HCT116 (cell line): ENCODE data around the gene MFAP2.

ENCODE experiments used
- CEBPB ChIP-seq: IDR thresholded peaks from 2 replicates; pipeline ENCODE4 v1.6.1; 2012; ENCODE audit warnings: low read depth
- FOSL1 ChIP-seq: IDR thresholded peaks from 2 replicates; pipeline ENCODE4 v1.6.1; 2012; ENCODE audit warnings: low read depth
- SIN3A ChIP-seq: IDR thresholded peaks from 2 replicates; pipeline ENCODE4 v1.6.1; 2012; ENCODE audit warnings: low read depth
- TF ChIP-seq, protein P1 (sequence below), 3 experiments: fragments of 200-600 bp in 1 of 3; sonication (generic) in 1 of 3; IDR thresholded peaks in 2 of 3; conservative IDR thresholded peaks in 1 of 3; 2 replicates each; pipeline ENCODE4 v1.5.1; 2012 to 2017; ENCODE audit warnings: low read depth in 2 of 3, low read length in 2 of 3, antibody characterized with exemption in 1 of 3, borderline replicate concordance in 1 of 3, control low read depth in 1 of 3, mild to moderate bottlenecking in 1 of 3, mixed read lengths in 1 of 3, mixed run types in 1 of 3, moderate library complexity in 1 of 3; ENCODE audit not compliant: insufficient read depth in 1 of 3
- TF ChIP-seq, protein P2 (sequence below): IDR thresholded peaks from 2 replicates; pipeline ENCODE4 v1.6.1; 2012

DNA sequence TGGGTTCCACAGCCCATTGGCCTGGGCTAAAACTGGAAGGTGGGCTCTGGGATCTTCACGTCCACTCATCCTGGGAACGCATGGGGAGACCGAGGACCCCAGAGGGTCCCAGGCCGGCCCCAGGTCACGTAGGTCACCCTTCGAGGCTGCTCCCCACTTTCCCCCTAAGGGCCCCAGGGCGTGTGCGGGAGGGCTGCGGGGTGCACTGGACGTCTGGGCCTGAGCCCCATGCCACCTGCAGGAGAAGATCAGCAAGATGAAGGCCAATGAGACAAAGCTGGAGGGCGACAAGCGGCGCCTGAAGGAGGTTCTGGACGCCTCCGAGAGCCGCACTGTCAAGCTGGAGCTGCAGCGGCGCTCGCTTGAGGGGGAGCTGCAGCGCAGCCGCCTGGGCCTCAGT, 12.5 kb downstream of the MFAP2 start:
- TF ChIP-seq SIN3A = no peak
- no peak for TF ChIP-seq CEBPB
- TF ChIP-seq, protein P1, sequence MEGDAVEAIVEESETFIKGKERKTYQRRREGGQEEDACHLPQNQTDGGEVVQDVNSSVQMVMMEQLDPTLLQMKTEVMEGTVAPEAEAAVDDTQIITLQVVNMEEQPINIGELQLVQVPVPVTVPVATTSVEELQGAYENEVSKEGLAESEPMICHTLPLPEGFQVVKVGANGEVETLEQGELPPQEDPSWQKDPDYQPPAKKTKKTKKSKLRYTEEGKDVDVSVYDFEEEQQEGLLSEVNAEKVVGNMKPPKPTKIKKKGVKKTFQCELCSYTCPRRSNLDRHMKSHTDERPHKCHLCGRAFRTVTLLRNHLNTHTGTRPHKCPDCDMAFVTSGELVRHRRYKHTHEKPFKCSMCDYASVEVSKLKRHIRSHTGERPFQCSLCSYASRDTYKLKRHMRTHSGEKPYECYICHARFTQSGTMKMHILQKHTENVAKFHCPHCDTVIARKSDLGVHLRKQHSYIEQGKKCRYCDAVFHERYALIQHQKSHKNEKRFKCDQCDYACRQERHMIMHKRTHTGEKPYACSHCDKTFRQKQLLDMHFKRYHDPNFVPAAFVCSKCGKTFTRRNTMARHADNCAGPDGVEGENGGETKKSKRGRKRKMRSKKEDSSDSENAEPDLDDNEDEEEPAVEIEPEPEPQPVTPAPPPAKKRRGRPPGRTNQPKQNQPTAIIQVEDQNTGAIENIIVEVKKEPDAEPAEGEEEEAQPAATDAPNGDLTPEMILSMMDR (IDR thresholded peaks at IDR 0.05 in 2 of 3, conservative IDR thresholded peaks at IDR 0.05 in 1 of 3; ENCODE audit: borderline replicate concordance in 1 of 3, insufficient read depth in 1 of 3, low read depth in 2 of 3, low read length in 2 of 3) = no peak
- TF ChIP-seq FOSL1 = no peak
- TF ChIP-seq, protein P2, sequence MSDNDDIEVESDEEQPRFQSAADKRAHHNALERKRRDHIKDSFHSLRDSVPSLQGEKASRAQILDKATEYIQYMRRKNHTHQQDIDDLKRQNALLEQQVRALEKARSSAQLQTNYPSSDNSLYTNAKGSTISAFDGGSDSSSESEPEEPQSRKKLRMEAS = no peak
